Myocyte (in vitro differentiated cells): ENCODE measurements around the gene PPT1. TPM values are rescaled to one million over a fixed set of nuclear protein-coding genes. Genes with fewer than 3 reads are reported as not detected.

ENCODE experiments used
- DNase-seq: peaks from one replicate; pipeline ENCODE4 v3.0.0-alpha.2; 2012; ENCODE audit warnings: low read depth
- total RNA-seq: library from RNA; depleted of rRNA; stranded (reverse); fragments of >200 nt; gene quantifications from 2 replicates; pipeline ENCODE4 v1.2.3, GENCODE V29; 2014

PPT1 gene
- total RNA-seq, 1 donor from 2014 or later: 46.4 TPM

DNA sequence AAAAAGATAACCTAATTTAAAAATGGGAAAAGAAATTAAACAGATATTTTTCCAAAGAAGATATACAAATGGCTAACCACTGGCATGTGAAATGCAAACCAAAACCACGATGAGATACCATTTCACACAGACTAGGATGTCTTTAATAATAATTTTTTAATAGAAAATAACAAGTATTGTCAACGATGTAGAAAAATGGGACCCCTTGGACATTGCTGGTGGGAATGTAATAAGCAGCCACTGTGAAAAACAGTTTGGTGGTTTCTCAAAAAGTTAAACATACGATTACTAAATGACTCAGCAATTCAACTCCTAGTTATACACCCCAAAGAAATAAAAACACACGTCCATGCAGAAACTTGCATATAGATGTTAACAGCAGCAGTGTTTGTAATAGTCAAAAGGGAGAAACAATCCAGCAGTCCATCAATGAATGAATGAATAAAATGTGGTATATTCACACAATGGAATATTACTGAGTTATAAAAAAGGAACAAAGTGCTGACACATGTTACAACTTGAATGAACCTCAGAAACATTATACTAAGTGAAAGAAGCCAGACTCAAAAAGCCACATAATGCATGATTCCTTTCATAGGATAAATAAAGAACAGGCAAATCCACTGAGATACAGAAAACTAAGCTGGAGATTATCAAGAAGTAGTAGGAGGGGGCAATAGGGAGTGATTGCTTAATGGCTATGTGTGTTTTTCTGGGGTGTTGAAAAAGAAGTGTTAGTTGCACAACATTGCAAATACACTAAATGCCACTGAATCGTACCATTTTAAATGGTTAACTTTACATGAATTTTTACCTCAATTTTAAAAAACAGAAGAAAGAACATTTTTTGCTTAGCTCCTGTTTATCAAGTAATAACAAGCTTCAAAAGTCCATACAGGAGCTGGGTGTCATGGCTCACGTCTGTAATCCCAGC is 4.1 kb downstream of the PPT1 start:
- no peak for DNase-seq

DNA sequence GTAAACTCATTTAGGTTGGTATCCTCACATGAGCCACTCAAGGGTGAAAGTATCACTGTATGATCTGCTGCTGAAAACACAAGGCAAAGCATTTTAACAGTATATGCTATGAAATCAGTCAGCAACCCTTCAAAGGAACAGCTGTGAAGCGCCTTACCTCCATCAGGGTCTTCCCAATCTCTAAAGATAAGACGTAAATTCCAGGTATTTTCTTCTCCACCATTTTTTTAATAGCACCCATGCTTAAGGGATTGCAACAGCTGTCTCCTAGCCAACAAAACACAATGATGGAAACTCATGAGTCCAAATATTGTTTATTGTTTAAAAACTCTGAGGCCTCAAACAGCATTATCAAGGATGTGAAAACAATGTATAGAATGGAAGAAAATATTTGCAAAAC is 4.8 kb downstream of the PPT1 start:
- peak; percentile 22 for DNase-seq

DNA sequence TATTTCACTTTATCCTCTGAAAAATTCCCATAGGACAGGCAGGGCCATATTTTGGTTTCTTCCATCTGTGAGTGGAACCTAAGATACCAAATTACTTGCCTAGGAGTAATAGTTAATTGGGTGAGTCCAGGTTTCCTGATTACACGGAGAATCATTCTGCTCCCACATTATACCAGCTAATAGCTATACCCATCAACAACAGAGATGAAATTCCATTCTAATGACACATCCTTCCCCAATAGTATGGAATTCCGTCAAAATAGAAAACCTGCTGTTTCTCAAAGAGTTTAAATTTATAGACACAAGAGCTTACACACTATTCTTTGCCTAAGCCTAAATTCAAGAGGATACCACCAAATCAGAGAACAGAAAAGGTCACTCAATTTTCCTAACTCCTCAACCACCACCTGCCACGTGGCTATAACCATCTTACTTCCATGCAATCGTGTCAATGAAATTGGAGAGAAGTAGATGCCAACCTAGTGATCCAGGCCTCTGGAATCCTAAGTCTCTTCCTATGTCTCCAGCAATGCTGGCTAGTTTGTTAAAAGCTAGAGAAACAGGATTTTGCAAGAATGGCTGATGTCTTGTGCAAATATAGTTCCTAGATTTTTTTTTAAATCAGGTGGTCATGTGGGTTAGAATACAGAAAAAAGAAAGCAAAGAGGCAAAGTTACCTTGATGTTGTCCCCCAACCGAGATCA is 6.2 kb downstream of the PPT1 start:
- DNase-seq: no peak

DNA sequence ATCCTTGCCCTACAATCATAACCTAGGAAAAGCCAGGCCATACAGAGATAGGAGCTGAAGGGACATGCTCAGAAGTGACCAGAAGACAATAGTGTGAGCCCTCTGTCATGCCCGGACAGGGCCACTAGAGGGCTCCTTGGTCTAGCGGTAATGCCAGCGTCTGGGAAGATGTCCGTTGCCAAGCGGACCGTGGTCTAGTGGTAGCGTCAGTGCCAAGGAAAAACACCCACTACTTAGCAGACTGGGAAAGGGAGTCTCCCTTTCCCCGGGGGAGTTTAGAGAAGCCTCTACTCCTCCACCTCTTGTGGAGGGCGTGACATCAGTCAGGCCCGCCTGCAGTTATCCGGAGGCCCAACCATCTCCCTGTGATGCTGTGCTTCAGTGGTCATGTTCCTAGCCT is 12.3 kb downstream of the PPT1 start:
- peak; percentile 74 for DNase-seq

DNA sequence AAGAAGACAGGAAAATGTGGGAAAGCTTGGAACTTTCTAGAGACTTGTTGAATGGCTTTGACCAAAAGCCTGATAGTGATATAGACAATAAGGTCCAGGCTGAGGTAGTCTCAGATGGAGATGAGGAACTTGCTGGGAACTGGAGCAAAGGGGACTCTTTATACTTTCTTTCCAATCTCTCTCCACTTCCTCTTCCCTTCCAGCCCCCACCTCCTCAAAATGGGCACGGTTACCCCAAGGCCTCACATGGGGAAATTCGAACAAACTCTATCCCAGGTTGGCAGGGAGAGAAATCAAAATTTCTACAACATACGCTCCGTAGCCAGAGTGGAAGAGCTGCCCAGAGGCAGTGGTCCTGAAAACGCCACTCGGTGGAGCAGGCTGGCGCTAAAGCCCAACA is 15.2 kb downstream of the PPT1 start:
- DNase-seq: no peak

DNA sequence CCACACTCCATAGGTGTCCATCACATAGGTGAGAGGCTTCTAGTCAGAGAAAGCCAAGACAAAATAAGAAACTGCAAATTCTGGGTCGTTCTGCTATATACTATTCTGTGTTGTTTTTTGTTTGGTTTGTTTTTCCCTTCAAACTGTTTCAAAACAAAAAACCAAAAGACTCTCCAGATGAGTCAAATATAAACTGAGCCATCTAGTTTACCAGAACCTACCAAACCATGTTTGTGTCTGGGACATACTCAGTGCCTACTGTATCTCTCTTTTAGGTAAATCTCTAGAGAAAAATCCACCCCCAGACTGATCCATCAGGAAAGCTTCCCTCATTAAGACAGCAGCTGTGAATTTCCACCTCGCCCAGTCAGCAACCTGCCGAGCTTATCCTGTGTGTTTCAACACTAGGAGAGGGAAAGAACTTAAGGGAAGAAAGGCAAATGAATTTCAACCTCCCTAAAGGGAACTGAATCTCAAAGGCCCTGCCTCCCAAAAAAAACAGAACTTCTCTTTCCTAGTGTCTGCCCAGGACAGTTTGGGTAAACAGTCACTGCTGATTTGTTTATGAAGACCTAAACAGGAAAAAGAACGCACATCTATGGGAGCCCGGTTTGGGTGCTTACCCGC is 17.2 kb downstream of the PPT1 start:
- DNase-seq: no peak

DNA sequence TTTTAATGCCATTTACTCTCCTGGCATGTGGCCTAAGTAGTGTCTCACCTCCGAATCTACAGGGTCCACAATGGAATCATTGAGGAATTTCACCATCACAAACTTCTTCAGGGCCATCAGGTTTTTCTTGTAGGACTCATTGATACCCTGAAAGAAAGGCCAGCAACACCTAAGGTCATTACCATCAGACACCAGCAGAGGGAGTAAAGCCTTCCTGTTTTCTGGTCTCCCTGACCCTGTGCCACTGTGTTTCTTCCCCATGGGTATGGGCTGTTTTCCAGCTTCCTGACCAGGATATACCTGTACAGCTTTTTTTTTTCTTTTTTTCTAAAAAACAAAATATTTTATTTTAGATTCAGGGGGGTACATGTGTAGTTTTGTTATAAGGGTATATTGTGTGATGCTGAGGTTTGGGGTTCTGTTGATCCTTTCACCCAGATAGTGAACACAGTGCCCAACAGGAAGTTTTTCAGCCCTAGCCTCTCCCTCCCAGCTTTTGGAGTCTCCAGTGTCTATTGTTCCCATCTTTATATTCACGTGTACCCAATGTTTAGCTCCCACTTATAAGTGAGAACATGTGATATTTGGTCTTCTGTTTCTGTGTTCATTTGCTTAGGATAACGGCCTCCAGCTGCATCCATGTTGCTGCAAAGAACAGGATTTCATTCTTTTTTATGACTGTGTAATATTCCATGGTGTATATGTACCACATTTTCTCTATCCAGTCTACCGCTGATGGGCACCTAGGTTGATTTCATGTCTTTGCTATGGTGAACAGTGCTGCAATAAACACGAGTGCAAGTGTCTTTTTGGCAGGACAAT is 18.3 kb downstream of the PPT1 start:
- peak; percentile 64 for DNase-seq

DNA sequence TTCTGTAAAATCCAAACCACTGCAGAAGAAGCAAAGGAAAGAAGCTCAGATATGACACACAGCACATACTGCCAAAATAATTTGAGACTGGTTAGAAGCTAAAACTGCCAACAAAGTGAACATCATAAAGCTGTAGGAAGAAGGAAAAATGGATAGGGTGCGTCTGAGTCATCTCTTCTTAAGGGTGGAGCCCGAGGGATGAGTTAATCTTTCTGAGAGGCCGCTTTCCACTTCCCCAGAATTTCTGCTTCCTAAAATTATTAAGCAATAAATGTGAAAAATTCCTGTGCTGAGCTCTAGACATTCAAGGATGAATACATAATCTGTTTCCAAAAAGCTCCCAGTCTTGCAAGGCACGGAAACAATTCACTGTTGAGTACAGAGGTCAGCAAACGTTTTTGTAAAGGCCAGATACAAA is 20.1 kb downstream of the PPT1 start:
- peak; percentile 43 for DNase-seq

DNA sequence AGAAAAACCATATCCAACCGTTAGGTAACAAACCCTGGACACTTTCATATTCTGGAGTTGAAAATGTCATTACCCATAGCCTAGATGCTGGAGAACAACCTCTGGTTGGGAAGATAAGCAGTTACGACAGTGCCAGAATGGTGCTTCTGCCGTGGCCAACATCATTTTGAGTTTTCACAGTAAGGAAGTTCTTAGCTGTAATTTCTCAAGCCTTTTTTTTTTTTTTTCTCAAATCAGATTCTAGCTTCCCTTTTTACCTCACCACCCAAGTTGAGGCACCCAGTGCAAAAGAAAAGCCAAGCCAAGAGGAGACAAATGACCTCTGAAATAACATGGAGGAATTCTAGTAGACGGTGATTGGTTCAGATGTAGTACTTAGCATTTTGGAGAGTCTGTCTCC is 21.8 kb downstream of the PPT1 start:
- no peak for DNase-seq

DNA sequence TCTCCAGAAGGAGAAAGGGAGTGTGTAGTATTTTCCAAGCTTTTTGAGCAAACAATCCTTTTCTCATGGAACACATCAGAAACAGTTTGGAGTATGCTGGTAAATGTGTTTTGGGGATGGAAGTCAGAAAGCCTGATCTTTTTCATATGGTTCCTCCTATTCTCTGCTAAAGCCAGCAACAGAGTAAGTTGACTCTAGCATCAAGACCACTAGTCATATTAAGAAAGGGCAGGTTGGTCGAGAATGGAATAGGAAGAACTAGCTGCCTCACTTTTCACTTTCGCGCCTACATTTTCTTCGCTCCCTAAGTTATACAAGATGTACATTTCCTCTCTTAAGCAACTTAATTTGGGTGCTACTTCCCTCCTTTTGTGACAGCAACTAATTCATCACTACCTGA is 24.0 kb downstream of the PPT1 start:
- no peak for DNase-seq

DNA sequence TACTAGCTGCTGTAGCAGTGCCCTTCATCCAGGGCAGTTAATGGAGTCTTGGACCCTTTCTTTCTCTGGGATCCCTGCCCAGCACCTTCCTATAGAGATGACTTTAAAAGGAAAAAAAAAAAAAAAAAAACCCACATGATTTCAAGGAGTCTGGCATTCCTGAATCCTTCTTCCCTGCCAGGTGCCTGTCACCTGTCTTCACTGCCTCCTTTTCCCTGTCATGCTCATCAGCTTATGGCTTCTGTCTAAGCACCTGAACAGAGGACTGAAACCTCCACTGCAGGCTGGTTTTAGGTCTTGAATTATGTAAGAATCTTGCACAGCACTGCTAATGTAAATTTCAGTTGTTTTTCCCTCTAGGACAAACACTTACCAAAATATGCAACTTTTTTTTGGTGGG is 24.9 kb downstream of the PPT1 start:
- no peak for DNase-seq

DNA sequence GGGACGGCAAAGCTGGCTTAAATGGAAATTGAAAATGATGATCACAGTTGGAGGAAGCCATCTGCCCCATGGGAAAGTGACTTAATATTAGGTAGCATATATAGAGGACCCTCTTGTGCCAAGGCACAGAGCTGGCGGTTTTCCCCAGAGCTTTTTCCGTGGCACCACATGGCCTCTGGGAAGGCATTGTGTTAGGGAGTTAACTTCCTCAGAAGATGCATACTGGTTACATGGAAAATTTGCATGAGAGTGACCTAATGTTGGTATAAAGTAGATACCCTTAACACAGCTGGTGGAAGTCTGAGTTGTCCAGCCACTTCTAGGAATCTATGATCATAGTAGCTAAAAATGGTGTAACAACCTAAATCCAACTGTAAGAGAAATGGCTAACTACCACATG is 29.2 kb downstream of the PPT1 start:
- DNase-seq: no peak

DNA sequence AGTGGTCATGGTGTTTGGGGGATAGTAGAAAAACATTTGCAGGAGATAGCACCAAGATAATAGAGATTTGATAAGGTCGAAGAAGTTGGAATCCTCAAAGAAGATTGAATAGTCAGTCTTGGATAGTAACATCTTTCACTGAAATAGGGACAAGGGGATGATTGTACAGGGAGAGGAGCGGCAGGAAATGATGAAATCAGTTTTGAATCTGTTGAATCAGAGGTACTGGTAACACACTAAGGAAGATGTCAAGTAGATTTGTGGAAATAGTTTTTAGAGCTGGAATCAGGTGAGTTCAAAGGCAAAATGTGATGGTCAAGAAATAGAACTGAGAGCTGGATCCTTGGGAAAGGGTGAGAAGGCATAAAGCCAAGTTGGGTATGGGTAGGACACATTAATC is 30.0 kb downstream of the PPT1 start:
- DNase-seq: no peak

DNA sequence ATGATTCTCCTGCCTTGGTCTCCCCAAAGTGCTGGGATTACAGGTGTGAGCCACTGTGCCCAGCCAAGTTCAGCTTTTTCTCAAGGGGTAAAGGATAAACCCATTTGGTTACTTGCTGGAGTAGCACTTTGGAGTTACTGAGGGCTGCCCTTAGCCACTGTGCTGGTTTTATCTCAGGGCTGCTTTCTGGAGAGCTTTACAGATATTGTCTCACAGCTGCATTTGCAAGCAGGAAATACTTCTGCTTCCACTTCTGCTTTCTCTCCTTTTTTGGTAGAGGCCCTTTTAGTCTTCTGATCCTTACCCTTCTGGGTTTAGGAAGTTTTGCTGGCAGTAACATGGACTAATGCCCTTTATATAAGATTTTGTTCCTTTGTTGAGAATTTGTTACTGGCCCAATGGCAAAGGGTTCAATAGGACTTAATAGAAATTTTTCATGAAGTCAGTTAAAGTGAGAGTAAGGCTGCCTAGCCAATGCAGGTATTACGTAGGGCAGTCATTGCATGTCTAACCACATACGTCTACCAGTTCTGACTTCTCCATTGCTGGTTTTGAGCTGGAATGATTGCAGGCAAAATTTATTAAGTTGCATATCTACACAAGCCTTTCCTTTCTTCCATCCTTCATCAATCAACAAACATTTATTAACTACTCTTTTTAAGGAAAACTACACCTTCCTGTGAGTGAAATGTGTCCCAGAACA is 32.1 kb downstream of the PPT1 start:
- no peak for DNase-seq

DNA sequence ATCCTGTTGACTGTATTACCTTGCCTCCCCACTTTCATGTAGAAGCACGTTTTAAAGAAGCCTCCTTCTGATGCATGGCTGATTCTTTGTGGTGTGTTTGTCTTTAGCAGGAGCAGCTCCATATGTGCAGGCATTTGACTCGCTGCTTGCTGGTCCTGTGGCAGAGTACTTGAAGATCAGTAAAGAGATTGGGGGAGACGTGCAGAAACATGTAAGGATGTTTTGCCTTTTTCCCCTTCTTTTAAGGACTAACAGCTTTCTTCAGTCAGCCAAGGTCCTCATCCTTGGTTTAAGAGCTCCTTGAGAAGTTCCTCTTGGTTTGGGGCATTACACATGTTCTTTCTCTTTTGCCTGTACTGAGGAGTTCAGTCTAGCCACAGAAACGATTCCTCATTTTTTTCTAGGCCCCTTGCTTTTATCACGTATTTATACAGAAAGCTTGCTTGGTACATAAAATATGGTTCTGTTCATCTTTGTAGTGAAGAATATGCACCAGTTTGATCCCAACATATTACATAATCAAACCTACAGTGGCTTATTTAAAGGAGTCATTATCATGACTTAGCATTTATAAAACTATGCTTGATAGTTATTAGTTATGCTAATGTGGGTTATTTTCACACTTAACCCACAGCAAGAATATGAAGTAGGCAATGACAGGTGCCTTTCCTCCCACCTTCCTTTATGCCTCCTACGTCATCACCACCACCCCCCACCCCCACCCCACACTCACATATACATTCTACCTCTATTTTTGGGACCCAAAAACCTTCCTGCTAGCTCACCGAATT is 36.9 kb downstream of the PPT1 start:
- no peak for DNase-seq

DNA sequence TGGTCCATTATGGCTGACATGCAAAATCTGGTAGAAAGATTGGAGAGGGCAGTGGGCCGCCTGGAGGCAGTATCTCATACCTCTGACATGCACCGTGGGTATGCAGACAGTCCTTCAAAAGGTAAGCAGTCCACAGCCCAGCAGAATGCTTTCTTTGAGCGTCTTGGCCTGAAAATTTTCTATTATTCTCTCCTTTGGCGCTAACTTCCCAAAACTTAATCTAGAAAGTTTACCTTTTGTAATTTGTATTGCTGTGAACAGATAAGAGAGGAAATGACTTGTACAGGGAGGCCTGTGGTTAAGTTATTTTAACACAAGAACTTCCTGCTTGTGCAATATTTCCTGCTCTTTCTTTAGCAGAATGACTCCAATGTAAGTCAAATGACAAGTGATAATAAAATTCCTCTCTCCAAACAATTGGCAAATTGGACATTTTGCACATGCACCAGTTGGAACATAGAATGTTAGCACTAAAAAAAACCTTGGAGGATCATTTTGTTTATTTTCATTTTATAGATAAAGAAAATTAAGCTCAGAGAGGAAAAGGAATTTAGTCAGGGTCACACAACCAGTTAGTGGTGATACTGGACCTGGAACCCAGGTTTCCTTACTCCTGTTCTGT is 37.6 kb downstream of the PPT1 start:
- no peak for DNase-seq

DNA sequence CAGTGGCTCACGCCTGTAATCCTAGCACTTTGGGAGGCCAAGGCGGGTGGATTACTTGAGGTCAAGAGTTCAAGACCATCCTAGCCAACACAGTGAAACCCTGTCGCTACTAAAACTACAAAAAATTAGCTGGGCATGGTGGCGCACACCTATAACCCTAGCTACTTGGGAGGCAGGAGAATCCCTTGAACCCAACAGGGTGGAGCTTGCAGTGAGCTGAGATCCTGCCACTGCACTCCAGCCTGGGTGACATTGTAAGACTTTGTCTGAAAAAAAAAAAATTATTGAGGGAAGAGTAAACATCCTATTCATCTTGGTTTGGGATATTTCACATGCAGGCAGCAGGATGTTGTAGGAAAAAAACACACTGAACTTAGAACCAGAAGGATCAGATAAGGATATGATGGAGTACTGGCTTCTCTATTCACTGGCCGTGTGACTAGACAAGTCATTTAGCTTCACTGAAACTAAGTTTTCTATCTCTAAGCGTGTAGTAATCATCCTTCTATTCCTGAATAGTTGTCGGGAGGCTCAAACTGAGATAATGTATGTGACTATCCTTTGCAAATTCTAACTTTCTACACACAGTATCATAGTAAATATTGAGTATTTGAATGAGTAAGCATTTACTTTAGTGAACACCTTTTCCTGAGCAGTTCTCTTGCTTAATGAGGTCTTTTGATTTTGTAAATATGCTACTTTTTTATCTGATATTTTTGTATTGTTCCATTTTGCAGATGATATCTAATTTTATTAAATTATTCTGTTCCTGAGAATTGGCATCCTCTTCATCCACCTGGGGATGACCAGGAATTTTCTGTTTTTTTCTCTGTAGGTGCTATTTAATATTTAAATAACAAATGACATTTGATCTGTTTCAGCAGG is 38.4 kb downstream of the PPT1 start:
- no peak for DNase-seq

DNA sequence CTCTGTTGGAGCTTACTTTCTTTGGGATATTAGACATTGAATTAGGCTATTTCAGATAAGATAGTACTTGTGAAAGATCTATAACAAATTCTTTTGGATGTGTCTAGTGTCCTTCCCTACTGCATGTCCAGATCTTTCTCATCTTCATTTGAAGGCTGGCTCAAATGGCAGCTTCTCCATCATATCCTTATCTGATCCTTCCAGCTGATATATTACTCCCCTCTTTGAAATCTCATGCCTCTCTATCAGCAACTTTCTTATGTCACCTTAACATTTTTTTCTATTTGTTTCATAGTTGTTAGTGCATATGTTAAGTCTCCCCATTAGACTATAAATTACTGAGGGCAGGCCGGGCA is 39.0 kb downstream of the PPT1 start:
- DNase-seq: no peak
